NAMALWA (cell line): ENCODE results near the gene ADGRL2.
"Not testable (repeated sequence)": the region's sequence is repeated elsewhere in the genome, so short reads cannot be mapped to it uniquely, and the experiment has no call there.

Source experiments
- DNase-seq: peaks from one replicate; pipeline ENCODE4 v3.0.0-alpha.2; 2015; ENCODE audit warnings: low spot score

ADGRL2 gene

GRCh38 chr1:81848880-81849682 is 48.3 kb downstream of the ADGRL2 start:
- no peak for DNase-seq

GRCh38 chr1:81850031-81850430 is 49.3 kb downstream of the ADGRL2 start:
- no peak for DNase-seq

- no peak for DNase-seq
Observed at GRCh38 chr1:81850495-81850894, 49.8 kb downstream of the ADGRL2 start.

- no peak for DNase-seq
Observed at GRCh38 chr1:81851217-81851616, 50.5 kb downstream of the ADGRL2 start.

GRCh38 chr1:81852961-81853360 is 52.2 kb downstream of the ADGRL2 start:
- no peak for DNase-seq

GRCh38 chr1:81867235-81867634 is 66.5 kb downstream of the ADGRL2 start:
- DNase-seq, result no peak

GRCh38 chr1:81869307-81869706 is 68.6 kb downstream of the ADGRL2 start:
- DNase-seq, result no peak

GRCh38 chr1:81871091-81871490 is 70.4 kb downstream of the ADGRL2 start:
- not testable (repeated sequence) for DNase-seq

- no peak for DNase-seq
Observed at GRCh38 chr1:81873946-81874345, 73.2 kb downstream of the ADGRL2 start.

- DNase-seq, result no peak
Observed at GRCh38 chr1:81874461-81874860, 73.7 kb downstream of the ADGRL2 start.

GRCh38 chr1:81874940-81875339 is 74.2 kb downstream of the ADGRL2 start:
- DNase-seq, result no peak

- no peak for DNase-seq
Observed at GRCh38 chr1:81876901-81877733, 76.4 kb downstream of the ADGRL2 start.

GRCh38 chr1:81877940-81878339 is 77.2 kb downstream of the ADGRL2 start:
- no peak for DNase-seq

GRCh38 chr1:81878538-81878937 is 77.8 kb downstream of the ADGRL2 start:
- no peak for DNase-seq

- no peak for DNase-seq
Observed at GRCh38 chr1:81880781-81881180, 80.0 kb downstream of the ADGRL2 start.

GRCh38 chr1:81885291-81885690 is 84.6 kb downstream of the ADGRL2 start:
- DNase-seq, result no peak

- not testable (repeated sequence) for DNase-seq
Observed at GRCh38 chr1:81886292-81886691, 85.6 kb downstream of the ADGRL2 start.

- DNase-seq, result no peak
Observed at GRCh38 chr1:81887421-81888144, 86.8 kb downstream of the ADGRL2 start.

GRCh38 chr1:81889166-81889565 is 88.4 kb downstream of the ADGRL2 start:
- DNase-seq, result no peak

- no peak for DNase-seq
Observed at GRCh38 chr1:81894867-81895266, 94.1 kb downstream of the ADGRL2 start.

- no peak for DNase-seq
Observed at GRCh38 chr1:81899214-81899821, 98.6 kb downstream of the ADGRL2 start.

- DNase-seq, result no peak
Observed at GRCh38 chr1:81907575-81907974, 106.8 kb downstream of the ADGRL2 start.
